NB4 (cell line): ENCODE data around the gene TCF7L2.

Experiments used
- DNase-seq: peaks from one replicate; pipeline ENCODE4 v3.0.0; 2010; ENCODE audit warnings: low read depth
- H3K4me3 ChIP-seq: one replicate; pipeline ENCODE4 v1.5.1; 2011; ENCODE audit warnings: mild to moderate bottlenecking, low read depth, low read length, moderate library complexity
- MYC ChIP-seq: IDR thresholded peaks from 2 replicates; pipeline ENCODE4 v1.6.1; 2011; ENCODE audit warnings: low read depth, low read length
- POLR2A ChIP-seq: IDR thresholded peaks from 2 replicates; pipeline ENCODE4 v1.6.1; 2011; ENCODE audit warnings: mild to moderate bottlenecking; ENCODE audit not compliant: insufficient read length; ENCODE audit errors: extremely low read depth
- TF ChIP-seq, protein P1 (sequence below): IDR thresholded peaks from one replicate; pipeline ENCODE4 v1.5.1; 2012; ENCODE audit warnings: low read depth, low read length
- TF ChIP-seq, protein P2 (sequence below): IDR thresholded peaks from 2 replicates; pipeline ENCODE4 v1.6.1; 2011; ENCODE audit warnings: low read depth, low read length

The TCF7L2 gene

DNA sequence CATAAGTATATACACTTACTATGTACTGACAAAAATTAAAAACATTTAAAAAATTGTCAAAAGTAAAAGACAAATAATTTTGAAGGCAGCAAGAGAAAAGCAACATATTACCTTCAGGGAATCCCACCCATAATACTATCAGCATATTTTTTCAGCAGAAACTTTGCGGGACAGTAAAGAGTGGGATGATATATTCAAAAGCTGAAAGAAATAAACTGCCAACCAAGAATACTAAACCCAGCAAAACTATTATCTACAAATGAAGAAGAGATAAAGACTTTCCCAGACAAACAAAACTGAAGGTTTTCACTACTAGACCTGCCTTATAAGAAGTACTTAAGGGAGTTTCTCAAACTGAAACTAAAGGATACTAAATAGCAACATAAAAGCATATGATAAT is 257.9 kb downstream of the TCF7L2 start:
- no peak for DNase-seq
- TF ChIP-seq POLR2A = no peak
- TF ChIP-seq, protein P1, sequence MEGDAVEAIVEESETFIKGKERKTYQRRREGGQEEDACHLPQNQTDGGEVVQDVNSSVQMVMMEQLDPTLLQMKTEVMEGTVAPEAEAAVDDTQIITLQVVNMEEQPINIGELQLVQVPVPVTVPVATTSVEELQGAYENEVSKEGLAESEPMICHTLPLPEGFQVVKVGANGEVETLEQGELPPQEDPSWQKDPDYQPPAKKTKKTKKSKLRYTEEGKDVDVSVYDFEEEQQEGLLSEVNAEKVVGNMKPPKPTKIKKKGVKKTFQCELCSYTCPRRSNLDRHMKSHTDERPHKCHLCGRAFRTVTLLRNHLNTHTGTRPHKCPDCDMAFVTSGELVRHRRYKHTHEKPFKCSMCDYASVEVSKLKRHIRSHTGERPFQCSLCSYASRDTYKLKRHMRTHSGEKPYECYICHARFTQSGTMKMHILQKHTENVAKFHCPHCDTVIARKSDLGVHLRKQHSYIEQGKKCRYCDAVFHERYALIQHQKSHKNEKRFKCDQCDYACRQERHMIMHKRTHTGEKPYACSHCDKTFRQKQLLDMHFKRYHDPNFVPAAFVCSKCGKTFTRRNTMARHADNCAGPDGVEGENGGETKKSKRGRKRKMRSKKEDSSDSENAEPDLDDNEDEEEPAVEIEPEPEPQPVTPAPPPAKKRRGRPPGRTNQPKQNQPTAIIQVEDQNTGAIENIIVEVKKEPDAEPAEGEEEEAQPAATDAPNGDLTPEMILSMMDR = no peak
- TF ChIP-seq, protein P2, sequence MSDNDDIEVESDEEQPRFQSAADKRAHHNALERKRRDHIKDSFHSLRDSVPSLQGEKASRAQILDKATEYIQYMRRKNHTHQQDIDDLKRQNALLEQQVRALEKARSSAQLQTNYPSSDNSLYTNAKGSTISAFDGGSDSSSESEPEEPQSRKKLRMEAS = no peak
- no peak for TF ChIP-seq MYC
- H3K4me3 ChIP-seq = no peak overlapping the region

DNA sequence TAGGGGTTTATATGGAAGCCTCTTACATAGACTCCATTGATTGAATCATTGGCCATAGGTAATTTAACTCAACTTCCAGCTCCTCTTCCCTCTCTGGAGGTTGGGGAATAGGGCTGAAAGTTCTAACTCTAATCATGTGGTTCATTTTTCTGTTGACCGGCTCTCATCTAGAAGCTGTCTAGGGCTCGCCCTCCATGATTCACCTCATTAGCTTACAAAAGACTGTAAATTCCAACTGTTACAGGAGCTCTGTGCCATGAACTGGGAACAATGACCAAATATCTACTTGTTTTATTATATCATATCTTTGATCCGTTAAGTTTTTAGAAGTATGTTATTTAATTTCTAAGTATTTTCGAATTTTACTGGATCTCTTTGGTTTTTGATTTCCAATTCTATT is 263.0 kb downstream of the TCF7L2 start:
- TF ChIP-seq, protein P1 = no peak
- TF ChIP-seq, protein P2 = no peak
- TF ChIP-seq MYC = no peak
- no peak for TF ChIP-seq POLR2A

DNA sequence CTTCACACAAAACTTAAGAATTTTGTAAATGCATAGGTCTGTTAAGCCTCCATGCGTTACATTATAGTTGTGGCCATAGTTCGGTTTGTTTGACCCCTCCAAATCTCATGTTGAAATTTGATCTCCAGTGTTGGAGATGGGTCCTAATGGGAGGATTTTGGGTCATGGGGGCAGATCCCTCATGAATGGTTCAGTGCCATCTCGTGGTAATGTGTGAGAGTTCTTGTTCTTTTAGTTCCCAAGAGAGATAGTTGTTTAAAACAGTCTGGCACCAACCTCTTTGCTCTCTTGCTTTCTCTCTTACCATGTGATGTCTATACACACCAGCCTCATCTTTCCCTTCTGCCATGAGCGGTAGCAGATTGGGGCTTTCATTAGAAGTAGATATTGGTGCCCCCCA is 264.3 kb downstream of the TCF7L2 start:
- no peak overlapping the region for H3K4me3 ChIP-seq
- DNase-seq = no peak
- TF ChIP-seq, protein P1 = no peak
- TF ChIP-seq POLR2A = no peak
- TF ChIP-seq, protein P2 = no peak
- no peak for TF ChIP-seq MYC

More for the DNA sequence above, 263.0 kb downstream of the TCF7L2 start:
- no peak for DNase-seq
- no peak overlapping the region for H3K4me3 ChIP-seq

DNA sequence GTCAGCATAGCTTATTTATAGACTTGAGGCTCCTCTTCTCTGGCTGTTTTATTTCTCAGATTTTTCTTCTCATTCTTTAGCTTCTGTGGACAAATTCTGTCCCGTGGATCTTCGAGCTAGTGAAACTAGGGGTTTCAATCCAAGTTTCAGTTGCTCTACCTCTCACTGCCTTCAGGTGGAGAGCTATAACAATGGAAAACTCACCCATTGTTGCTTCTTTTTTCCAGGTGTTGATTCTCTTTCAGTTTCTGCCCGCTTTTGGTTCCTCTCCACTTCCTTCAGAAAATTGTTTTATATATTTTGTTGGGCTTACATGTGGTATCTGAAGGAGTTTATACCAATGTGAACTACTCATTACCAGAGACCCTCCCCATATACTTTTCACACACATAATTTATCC is 266.1 kb downstream of the TCF7L2 start:
- H3K4me3 ChIP-seq = no peak overlapping the region
- TF ChIP-seq, protein P1 = no peak
- no peak for TF ChIP-seq MYC
- no peak for TF ChIP-seq POLR2A
- TF ChIP-seq, protein P2 = no peak
- no peak for DNase-seq
